ENCODE data around the gene LRFN3. TPM values are rescaled to one million over a fixed set of nuclear protein-coding genes. Genes with fewer than 3 reads are reported as not detected.
"Not testable (repeated sequence)": the region's sequence is repeated elsewhere in the genome, so short reads cannot be mapped to it uniquely, and the experiment has no call there.

The LRFN3 gene
- total RNA-seq, 1 donor from 2014 or later, result 6.1 TPM

DNA sequence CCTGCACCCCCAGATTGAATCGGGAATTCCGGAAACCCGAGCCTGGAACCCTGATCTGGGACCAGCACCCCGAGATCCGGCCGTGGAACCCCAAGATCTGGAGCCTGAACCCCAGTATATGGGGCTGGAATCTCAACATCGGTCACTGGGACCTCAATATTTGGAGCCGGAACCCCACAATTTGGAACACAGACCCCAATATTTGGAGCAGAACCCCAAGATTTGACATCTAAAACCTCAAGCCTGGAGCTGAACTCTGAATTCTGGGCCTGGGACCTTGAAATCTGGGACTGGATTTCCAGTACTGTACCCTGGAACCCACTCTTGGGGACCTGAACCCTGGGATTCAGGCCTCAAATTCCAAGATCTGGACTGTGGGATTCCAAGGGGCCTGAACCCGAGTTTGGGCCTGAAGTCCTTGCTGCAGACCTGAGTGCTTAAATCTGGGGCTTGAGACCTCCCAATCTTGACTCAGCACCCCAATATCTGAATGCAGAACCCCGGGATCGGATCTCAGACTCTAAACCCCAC is 629 bp downstream of the LRFN3 start:
- no peak for ATAC-seq (ENCODE audit: poor library complexity)
- intact Hi-C loops (cut with DNase I), result loop anchor here (10.0 kb wide), 1 partner anchor 222 kb away; the partner anchor contains the start of gene KMT2B
- DNase-seq, result no peak

GRCh38 chr19:35937345-35938281 is 1.4 kb downstream of the LRFN3 start:
- intact Hi-C loops (cut with DNase I), result loop anchor here (10.0 kb wide), 1 partner anchor 223 kb away; the partner anchor contains the start of gene KMT2B
- ATAC-seq (ENCODE audit: poor library complexity), result no peak
- no peak for DNase-seq

DNA sequence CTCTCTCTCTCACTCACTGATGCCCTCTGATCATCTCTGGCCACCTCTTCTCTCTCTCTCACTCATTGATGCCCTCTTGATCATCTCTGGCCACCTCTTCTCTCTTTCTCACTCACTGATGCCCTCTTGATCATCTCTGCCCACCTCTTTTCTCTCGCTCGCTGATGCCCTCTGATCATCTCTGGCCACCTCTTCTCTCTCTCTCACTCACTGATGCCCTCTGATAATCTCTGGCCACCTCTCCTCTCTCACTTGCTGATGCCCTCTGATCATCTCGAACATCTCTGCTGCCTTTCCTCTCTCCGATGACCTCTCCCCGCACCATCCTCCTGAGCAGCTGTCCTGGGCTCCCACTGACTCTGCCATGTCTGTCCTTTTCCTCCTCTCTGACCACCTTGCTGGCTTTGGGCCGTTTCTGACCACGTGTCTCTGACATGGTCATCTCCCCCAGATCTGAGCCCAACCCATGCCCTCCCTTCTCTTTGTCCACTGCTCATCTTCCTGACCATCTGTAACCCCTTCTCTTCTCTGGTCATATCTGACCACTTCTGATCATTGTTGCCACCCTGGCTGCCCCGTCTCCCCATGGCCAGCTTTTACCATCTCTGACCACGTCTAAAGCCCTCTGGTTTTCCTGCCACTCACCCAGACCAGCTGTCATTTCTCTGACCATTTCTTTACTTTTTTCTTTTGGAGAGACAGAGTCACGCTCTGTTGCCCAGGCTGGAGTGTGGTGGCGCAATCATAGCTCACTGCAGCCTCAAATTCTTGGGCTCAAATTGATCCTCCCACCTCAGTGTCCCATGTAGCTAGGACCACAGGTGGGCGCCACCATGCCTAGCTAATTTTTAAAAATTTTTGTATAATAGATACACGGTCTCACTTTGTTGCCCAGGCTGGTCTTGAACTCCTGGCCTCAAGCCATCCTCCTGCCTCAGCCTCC is 2.4 kb downstream of the LRFN3 start:
- intact Hi-C loops (cut with DNase I), result loop anchor here (10.0 kb wide), 1 partner anchor 224 kb away; the partner anchor contains the start of gene KMT2B
- DNase-seq (no peak), ATAC-seq (ENCODE audit: poor library complexity) (no peak)

DNA sequence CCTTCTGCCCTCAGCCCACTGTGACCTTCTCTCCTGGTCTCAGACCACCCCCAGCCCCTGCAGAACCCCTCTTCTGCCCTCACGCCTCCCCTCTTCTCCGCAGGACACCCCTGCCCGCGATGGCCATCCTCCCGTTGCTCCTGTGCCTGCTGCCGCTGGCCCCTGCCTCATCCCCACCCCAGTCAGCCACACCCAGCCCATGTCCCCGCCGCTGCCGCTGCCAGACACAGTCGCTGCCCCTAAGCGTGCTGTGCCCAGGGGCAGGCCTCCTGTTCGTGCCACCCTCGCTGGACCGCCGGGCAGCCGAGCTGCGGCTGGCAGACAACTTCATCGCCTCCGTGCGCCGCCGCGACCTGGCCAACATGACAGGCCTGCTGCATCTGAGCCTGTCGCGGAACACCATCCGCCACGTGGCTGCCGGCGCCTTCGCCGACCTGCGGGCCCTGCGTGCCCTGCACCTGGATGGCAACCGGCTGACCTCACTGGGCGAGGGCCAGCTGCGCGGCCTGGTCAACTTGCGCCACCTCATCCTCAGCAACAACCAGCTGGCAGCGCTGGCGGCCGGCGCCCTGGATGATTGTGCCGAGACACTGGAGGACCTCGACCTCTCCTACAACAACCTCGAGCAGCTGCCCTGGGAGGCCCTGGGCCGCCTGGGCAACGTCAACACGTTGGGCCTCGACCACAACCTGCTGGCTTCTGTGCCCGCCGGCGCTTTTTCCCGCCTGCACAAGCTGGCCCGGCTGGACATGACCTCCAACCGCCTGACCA is 3.3 kb downstream of the LRFN3 start:
- no peak for ATAC-seq (ENCODE audit: poor library complexity)
- no peak for DNase-seq
- intact Hi-C loops (cut with DNase I), result loop anchor here (10.0 kb wide), 1 partner anchor 225 kb away; the partner anchor contains the start of gene KMT2B

GRCh38 chr19:35940078-35940775 is 4.1 kb downstream of the LRFN3 start:
- DNase-seq (no peak), ATAC-seq (ENCODE audit: poor library complexity) (no peak)
- intact Hi-C loops (cut with DNase I), result no loop called here

- intact Hi-C loops (cut with DNase I), result no loop called here
- no peak for DNase-seq
- no peak for ATAC-seq (ENCODE audit: poor library complexity)
Measured at GRCh38 chr19:35940839-35941238, 4.7 kb downstream of the LRFN3 start.

GRCh38 chr19:35942235-35942634 is 6.1 kb downstream of the LRFN3 start:
- intact Hi-C loops (cut with DNase I), result no loop called here
- ATAC-seq (ENCODE audit: poor library complexity) (no peak), DNase-seq (no peak)

DNA sequence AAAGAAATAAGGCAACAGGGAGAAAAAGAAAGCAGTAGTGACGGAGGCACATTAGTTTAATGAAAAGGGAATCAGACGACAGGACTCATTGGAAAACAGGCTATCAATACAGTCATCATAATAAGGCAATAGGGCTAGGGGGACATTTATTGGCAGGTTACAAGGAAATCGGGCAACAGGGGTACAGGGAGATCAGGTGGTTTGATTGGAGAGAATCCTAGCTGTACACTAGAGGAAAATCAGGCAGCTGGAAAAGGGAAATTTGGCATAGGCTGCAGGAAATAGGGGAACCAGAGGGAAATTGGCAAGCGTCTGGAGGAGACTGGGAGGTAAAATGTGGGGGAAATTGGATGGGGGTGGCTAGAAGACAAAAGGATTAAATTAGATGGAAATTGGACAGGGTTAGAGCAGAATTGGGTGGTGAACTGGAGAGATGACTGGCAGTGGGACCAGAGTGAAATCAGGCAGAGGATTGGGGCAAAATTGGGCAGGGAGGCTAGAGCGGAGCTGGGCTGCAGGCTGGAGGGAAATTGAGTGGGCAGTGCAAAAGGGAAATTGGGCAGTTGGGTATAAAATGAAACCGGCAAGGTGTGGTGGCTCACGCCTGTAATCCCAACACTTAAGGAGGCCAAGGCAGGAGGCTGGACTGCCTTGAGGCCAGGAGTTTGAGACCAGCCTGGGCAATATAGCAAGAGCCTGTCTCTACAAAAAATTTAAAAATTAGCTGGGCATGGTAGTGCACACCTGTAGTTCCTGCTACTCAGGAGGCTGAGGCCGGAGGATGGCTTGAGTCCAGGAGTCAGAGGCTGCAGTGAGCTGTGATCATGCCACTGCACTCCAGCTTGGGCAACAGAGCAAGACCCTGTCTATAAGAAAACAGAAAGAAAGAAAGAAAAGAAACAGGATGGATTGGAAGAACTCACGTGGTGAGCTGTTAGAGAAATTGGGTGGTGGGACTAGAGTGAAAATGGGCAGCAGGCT is 7.4 kb downstream of the LRFN3 start:
- no peak for DNase-seq
- intact Hi-C loops (cut with DNase I), result no loop called here
- no peak for ATAC-seq (ENCODE audit: poor library complexity)

DNA sequence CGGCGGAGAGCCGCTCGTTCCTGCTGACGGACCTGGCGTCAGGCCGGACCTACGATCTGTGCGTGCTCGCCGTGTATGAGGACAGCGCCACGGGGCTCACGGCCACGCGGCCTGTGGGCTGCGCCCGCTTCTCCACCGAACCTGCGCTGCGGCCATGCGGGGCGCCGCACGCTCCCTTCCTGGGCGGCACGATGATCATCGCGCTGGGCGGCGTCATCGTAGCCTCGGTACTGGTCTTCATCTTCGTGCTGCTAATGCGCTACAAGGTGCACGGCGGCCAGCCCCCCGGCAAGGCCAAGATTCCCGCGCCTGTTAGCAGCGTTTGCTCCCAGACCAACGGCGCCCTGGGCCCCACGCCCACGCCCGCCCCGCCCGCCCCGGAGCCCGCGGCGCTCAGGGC is 8.4 kb downstream of the LRFN3 start:
- DNase-seq (no peak), ATAC-seq (ENCODE audit: poor library complexity) (no peak)
- intact Hi-C loops (cut with DNase I), result no loop called here

DNA sequence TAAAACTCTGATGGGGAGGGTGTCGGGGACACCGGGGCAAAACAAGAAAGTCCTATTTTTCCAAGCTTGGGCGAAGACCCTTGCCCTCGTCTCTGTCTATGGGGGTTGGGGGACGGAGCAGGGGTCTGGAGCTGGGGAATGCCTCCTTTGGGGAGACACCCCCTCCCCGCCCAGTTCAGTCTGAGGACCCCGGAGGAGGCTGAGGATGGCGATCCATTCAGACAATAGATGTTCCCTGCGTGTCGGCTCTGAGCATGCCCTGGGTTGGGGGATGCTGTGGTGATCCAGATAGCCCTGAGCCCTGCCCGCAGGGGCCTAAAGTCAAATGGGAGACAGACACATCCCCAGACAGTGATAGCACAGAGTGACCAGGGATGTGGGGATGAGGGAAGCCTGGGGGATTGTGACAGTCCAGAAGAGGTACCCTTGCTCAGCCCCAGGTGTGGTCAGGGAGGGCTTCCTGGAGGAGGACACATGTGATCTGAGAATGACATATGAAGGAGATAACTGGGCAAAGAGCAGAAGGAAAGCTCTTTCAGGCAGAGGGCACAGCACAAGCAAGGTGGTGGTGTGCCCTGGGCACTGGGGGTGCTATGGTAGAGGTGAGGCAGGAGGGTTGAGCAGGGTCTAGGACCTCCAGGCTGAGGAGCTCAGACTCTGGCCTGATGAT is 9.1 kb downstream of the LRFN3 start:
- ATAC-seq (ENCODE audit: poor library complexity), result no peak
- intact Hi-C loops (cut with DNase I), result no loop called here
- no peak for DNase-seq

- intact Hi-C loops (cut with DNase I), result no loop called here
- ATAC-seq (ENCODE audit: poor library complexity) (no peak), DNase-seq (no peak)
Measured at GRCh38 chr19:35946203-35946602, 10.0 kb downstream of the LRFN3 start.

DNA sequence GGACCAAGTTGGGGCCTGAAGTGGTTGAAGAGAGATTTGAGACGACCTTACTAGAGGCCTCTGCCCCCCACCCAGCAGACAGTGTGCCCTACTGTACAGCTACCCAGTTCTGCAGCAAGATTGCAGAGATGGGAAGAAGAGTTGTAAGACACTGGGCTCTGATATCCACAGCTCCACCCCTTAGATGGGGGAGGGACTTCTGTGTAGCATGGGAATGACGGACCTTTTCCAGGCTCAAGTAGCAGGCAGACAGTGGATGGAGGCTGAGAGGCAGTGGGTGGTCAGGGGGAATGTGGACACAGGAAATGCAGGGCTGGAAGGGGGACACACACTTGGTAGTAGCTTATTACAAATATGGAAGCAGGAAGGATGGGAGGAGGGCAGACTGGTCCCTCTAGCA is 13.0 kb downstream of the LRFN3 start:
- ATAC-seq (ENCODE audit: poor library complexity), result no peak
- intact Hi-C loops (cut with DNase I), result no loop called here

DNA sequence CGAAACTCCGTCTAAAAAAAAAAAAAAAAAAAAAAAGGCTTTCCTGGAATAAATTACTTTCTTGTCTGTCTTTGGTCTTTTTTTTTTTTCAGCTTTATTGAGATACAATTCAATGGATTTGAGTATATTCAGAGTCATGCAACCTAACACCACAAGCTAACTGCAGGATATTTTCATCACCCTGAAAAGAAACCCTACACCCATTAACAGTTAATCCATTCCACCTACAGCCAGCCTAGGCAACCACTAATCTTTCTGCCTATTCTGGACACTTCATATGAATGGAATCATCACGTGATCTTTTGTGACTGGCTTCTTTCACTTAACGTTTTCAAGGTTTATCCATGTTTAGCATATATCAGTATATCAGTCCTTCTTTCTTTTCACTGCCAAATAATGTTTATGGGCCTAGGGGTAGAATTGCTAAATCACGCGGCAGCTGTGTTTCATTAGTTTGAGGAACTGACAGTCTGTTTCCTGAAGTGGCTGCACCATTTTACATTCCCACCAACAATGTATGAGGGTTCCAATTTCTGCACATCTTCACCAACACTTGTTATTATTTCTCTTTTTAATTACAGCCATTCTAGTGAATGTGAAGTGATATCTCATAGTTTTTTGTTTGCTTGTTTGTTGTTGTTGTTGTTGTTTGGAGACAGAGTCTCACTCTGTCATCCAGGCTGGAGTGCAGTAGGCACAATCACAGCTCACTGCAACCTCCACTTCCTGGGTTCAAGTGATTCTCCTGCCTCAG is 19.9 kb downstream of the LRFN3 start:
- intact Hi-C loops (cut with DNase I), result no loop called here
- ATAC-seq (ENCODE audit: poor library complexity) (no peak), DNase-seq (no peak)

More for the DNA sequence above, 13.0 kb downstream of the LRFN3 start:
- DNase-seq, result no peak

GRCh38 chr19:35957411-35957810 is 21.2 kb downstream of the LRFN3 start:
- DNase-seq; intact Hi-C loops (cut with DNase I); ATAC-seq (ENCODE audit: poor library complexity): not testable (repeated sequence)

DNA sequence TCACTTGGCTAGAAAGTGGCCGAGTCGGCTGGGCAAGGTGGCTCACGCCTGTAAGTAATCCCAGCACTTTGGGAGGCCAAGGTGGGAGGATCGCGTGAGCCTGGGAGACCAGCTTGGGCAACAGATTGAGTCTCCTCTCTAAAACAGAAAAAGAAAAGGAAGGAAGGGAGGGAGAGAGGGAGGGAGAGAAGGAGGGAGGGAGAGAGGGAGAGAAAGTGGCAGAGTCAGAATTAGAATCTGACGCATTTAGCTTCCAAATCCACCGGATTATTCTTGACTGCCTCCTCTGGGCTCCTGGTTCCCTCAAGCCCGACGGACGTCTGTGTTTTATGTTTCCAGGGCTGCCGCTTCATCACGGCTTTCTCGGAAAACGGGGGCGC is 22.5 kb downstream of the LRFN3 start:
- intact Hi-C loops (cut with DNase I), result no loop called here
- DNase-seq (no peak), ATAC-seq (ENCODE audit: poor library complexity) (no peak)
